K562 (cell line): Measurements from ENCODE around the gene TLE6. TPM values are rescaled to one million over a fixed set of nuclear protein-coding genes. Genes with fewer than 3 reads are reported as not detected.

Experiments
- ARID1B ChIP-seq: fragments of 450-650 bp; IDR thresholded peaks from 2 replicates; pipeline ENCODE4 v1.6.1; 2016; ENCODE audit warnings: antibody characterized with exemption, mild to moderate bottlenecking, inconsistent platforms
- CREB1 ChIP-seq, 2 experiments: sonication (generic) in 1 of 2; formaldehyde crosslinking in 1 of 2; IDR thresholded peaks; 2 replicates each; pipeline versions ENCODE4 v1.6.1 to v1.8.0; 2012 to 2022; ENCODE audit warnings: inconsistent platforms in 1 of 2, mild to moderate bottlenecking in 1 of 2, missing genetic modification reagents in 1 of 2, moderate library complexity in 1 of 2
- EGR1 ChIP-seq: fragments of 450-650 bp; conservative IDR thresholded peaks from 2 replicates; pipeline ENCODE4 v1.6.1; 2017; ENCODE audit warnings: mild to moderate bottlenecking
- ESRRA ChIP-seq: fragments of 450-650 bp; IDR thresholded peaks from 2 replicates; pipeline ENCODE4 v1.6.1; 2014; ENCODE audit warnings: low read depth, mild to moderate bottlenecking, moderate library complexity, borderline replicate concordance
- L3MBTL2 ChIP-seq: fragments of 450-650 bp; IDR thresholded peaks from 2 replicates; pipeline ENCODE4 v1.6.1; 2016; ENCODE audit warnings: mild to moderate bottlenecking, moderate library complexity
- MEIS2 ChIP-seq: fragments of 450-650 bp; IDR thresholded peaks from 2 replicates; pipeline ENCODE4 v1.6.1; 2014; ENCODE audit warnings: mild to moderate bottlenecking; ENCODE audit not compliant: partially characterized antibody
- MYC ChIP-seq, 2 experiments: fragments of 250-450 bp in 1 of 2; sonication (Bioruptor Pico) in 1 of 2; IDR thresholded peaks; 2 replicates each; pipeline versions ENCODE4 v1.5.1 to v1.6.1; 2012 to 2021; ENCODE audit warnings: low read depth in 2 of 2, borderline replicate concordance in 1 of 2, improper control_type of control experiment in 1 of 2, low read length in 1 of 2, mild to moderate bottlenecking in 1 of 2, moderate library complexity in 1 of 2
- TSC22D4 ChIP-seq: fragments of 450-650 bp; IDR thresholded peaks from 2 replicates; pipeline ENCODE4 v1.6.1; 2016; ENCODE audit warnings: missing genetic modification characterization, missing biosample characterization, control low read depth
- ZNF165 ChIP-seq: fragments of 250-450 bp; sonication (Bioruptor Pico); IDR thresholded peaks from 2 replicates; pipeline ENCODE4 v1.4.0; 2020; ENCODE audit warnings: borderline replicate concordance
- ZNF584 ChIP-seq: fragments of 200-800 bp; sonication (Bioruptor generic); IDR thresholded peaks from 2 replicates; pipeline ENCODE4 v1.6.1; 2016; ENCODE audit warnings: low read depth, mild to moderate bottlenecking, missing genetic modification characterization, missing compliant biosample characterization
- ZSCAN32 ChIP-seq: fragments of 450-650 bp; formaldehyde crosslinking; IDR thresholded peaks from 2 replicates; pipeline ENCODE4 v1.4.0; 2020; ENCODE audit warnings: mild to moderate bottlenecking, moderate library complexity
- polyA plus RNA-seq, 8 experiments: library from polyadenylated mRNA; depleted of rRNA in 4 of 8; stranded (reverse) in 5 of 8; unstranded in 3 of 8; fragments of >200 nt; fragmentation: Nextera tagmentation in 2 of 8; fragmentation: Illumina TruSeq in 1 of 8; extraction: Ambion mirVana in 2 of 8; extraction: Trizol in 1 of 8; gene quantifications; 2 replicates each; pipeline versions ENCODE4 v1.2.1 to v1.2.3, GENCODE V29; 2011 to 2014; ENCODE audit warnings: inconsistent platforms in 1 of 8, missing spikeins in 1 of 8
- total RNA-seq, 7 experiments: library from RNA; depleted of rRNA in 6 of 7; stranded (reverse); fragments of >200 nt in 6 of 7; fragmentation: Illumina TruSeq in 2 of 7; extraction: Trizol in 2 of 7; gene quantifications; 2 replicates each; pipeline versions ENCODE4 v1.2.1 to v1.2.3, GENCODE V29; 2011 to 2021; ENCODE audit warnings: low replicate concordance in 1 of 7
- TF ChIP-seq, protein P1 (sequence below), 2 experiments: IDR thresholded peaks; 2 replicates each; pipeline ENCODE4 v1.6.1; 2012; ENCODE audit warnings: improper control_type of control experiment in 2 of 2, low read depth in 2 of 2, low read length in 2 of 2, borderline replicate concordance in 1 of 2
- TF ChIP-seq, protein P2 (sequence below): fragments of 250-450 bp; sonication (Bioruptor Pico); IDR thresholded peaks from 2 replicates; pipeline ENCODE4 v1.4.0; 2020; ENCODE audit warnings: mild to moderate bottlenecking
- TF ChIP-seq, protein P3 (sequence below): fragments of 250-450 bp; sonication (Bioruptor Pico); IDR thresholded peaks from 2 replicates; pipeline ENCODE4 v1.9.0; 2021; ENCODE audit warnings: mild to moderate bottlenecking, inconsistent platforms

The TLE6 gene
- total and polyA plus RNA-seq, 9 of the 15 experiments (the other 6 are each of a cell fraction or from before 2014, with no cell fraction given), result 1.1 to 6.1 (median 2.5) TPM

DNA sequence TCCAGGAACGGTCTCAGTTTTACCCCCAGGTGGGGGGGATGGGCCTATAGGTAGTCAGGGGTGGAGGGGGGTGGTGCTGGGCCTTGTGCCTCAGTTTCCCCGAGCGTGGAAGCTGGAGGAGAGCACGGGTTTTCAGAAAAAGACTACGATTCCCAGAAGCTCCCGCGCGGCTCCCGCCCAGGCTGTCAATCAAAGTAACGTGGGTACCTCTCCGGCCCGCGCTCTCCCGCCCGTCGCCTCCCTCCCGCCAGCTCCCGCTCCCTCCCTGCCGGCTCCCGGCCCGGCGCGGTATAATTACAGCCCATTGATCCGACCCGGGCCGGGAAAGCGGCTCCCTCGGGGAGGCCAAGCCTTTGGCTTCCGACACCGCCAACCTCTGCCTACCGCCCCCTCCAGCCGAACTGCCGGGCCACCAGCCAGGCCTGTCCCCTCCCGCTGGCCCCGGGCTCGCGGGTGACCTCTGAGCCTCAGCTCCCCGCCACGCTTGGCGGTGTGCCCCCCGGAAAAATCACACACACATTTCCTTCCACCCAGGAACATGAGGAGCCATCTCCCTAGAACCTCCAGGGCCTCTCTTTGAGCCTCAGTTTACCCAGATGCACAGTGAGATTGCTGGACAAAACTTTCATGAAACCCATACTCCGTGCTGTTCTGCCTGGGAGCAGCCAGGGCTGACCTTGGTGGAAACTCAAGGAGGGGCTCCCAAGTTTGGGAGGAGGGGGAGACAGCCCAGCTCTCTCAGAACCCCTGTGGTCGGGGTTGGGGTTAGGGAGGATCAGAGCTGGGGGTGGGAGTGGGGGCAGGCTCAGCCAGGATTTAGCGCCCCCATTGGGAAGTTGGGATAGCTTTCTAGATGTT is 59.0 kb downstream of the TLE6 start (continued):
- TF ChIP-seq, protein P1, sequence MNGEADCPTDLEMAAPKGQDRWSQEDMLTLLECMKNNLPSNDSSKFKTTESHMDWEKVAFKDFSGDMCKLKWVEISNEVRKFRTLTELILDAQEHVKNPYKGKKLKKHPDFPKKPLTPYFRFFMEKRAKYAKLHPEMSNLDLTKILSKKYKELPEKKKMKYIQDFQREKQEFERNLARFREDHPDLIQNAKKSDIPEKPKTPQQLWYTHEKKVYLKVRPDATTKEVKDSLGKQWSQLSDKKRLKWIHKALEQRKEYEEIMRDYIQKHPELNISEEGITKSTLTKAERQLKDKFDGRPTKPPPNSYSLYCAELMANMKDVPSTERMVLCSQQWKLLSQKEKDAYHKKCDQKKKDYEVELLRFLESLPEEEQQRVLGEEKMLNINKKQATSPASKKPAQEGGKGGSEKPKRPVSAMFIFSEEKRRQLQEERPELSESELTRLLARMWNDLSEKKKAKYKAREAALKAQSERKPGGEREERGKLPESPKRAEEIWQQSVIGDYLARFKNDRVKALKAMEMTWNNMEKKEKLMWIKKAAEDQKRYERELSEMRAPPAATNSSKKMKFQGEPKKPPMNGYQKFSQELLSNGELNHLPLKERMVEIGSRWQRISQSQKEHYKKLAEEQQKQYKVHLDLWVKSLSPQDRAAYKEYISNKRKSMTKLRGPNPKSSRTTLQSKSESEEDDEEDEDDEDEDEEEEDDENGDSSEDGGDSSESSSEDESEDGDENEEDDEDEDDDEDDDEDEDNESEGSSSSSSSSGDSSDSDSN (IDR thresholded peaks at IDR 0.05; ENCODE audit: borderline replicate concordance in 1 of 2, low read depth in 2 of 2, low read length in 2 of 2), result peak; percentile 100
- 0 out of 2 replicates have a peak, but pooled peaks have one; percentile 20 for TF ChIP-seq ZSCAN32 (CRISPR knock-in tag)
- TF ChIP-seq, protein P2, sequence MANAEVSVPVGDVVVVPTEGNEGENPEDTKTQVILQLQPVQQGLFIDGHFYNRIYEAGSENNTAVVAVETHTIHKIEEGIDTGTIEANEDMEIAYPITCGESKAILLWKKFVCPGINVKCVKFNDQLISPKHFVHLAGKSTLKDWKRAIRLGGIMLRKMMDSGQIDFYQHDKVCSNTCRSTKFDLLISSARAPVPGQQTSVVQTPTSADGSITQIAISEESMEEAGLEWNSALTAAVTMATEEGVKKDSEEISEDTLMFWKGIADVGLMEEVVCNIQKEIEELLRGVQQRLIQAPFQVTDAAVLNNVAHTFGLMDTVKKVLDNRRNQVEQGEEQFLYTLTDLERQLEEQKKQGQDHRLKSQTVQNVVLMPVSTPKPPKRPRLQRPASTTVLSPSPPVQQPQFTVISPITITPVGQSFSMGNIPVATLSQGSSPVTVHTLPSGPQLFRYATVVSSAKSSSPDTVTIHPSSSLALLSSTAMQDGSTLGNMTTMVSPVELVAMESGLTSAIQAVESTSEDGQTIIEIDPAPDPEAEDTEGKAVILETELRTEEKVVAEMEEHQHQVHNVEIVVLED (CRISPR knock-in tag), result peak; percentile 12; the same call in 1 of the 2 replicates
- peak; percentile 61 for TF ChIP-seq MYC (IDR thresholded peaks at IDR 0.05; ENCODE audit: low read depth, low read length)
- TF ChIP-seq MYC (CRISPR knock-in tag; IDR thresholded peaks at IDR 0.05; ENCODE audit: borderline replicate concordance, low read depth), result no peak
- peak; percentile 95 for TF ChIP-seq MEIS2
- 0 out of 2 replicates have a peak, but pooled peaks have one; percentile 17 for TF ChIP-seq ZNF584 (CRISPR knock-in tag)
- TF ChIP-seq EGR1, result peak; percentile 67
- TF ChIP-seq ESRRA, result peak; percentile 79
- TF ChIP-seq ZNF165 (CRISPR knock-in tag), result no peak
- TF ChIP-seq, protein P3, sequence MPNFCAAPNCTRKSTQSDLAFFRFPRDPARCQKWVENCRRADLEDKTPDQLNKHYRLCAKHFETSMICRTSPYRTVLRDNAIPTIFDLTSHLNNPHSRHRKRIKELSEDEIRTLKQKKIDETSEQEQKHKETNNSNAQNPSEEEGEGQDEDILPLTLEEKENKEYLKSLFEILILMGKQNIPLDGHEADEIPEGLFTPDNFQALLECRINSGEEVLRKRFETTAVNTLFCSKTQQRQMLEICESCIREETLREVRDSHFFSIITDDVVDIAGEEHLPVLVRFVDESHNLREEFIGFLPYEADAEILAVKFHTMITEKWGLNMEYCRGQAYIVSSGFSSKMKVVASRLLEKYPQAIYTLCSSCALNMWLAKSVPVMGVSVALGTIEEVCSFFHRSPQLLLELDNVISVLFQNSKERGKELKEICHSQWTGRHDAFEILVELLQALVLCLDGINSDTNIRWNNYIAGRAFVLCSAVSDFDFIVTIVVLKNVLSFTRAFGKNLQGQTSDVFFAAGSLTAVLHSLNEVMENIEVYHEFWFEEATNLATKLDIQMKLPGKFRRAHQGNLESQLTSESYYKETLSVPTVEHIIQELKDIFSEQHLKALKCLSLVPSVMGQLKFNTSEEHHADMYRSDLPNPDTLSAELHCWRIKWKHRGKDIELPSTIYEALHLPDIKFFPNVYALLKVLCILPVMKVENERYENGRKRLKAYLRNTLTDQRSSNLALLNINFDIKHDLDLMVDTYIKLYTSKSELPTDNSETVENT, result peak; percentile 65; the same call in 1 of the 2 replicates
- TF ChIP-seq L3MBTL2, result 0 out of 2 replicates have a peak, but pooled peaks have one; percentile 20
- TF ChIP-seq ARID1B, result peak; percentile 29
- TF ChIP-seq CREB1 (IDR thresholded peaks at IDR 0.05), result 0 out of 2 replicates have a peak, but pooled peaks have one; percentile 32
- TF ChIP-seq CREB1 (CRISPR knock-in tag; IDR thresholded peaks at IDR 0.05), result peak; percentile 22; the same call in 1 of the 2 replicates
- no peak for TF ChIP-seq TSC22D4
